ENCODE measurements around the gene CACNB4. TPM values are rescaled to one million over a fixed set of nuclear protein-coding genes. Genes with fewer than 3 reads are reported as not detected.
"Not testable (repeated sequence)": the region's sequence is repeated elsewhere in the genome, so short reads cannot be mapped to it uniquely, and the experiment has no call there.

Gene CACNB4
- total and polyA plus RNA-seq, 10 of the 15 experiments (the other 5 are each of a cell fraction or from before 2014, with no cell fraction given): 2.0 to 21.6 (median 9.3) TPM

DNA sequence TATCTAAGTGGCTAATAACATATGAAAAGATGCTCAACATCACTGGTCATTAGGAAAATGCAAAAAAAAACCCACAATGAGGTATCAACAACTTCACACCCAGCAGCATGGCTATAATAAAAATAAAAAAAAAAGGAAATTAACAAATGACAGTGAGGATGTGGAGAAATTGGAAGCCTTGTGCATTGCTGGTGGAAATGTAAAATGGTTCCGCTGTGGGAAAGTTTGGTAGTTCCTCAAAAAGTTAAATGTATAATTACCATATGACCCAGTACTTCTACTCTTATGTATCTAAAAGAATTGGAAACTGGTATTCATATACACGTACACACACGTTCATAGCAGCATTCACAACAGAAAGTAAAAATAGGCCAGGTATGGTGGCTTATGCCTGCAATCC, 15.5 kb upstream of the CACNB4 start:
- Histone ChIP-seq H3K79me2 (ENCODE audit: control insufficient read depth, insufficient read depth, low read length) (no peaks in the 10 kb centered on the region), H3K4me3 (no peak overlapping the region), H3K9ac (ENCODE audit: control insufficient read depth, insufficient read depth, low read length) (no peak overlapping the region), H3K4me2 (ENCODE audit: control insufficient read depth, insufficient read depth) (no peak overlapping the region), H3K36me3 (ENCODE audit: control insufficient read depth in 2 of 2, insufficient read depth in 2 of 2, low read length in 1 of 2) (no peaks in the 10 kb centered on the region), H3K4me1 (ENCODE audit: control insufficient read depth, insufficient read depth, low read length) (no peaks in the 10 kb centered on the region), H2AFZ (ENCODE audit: control insufficient read depth, low read depth, low read length) (no peak overlapping the region), H3K27ac (ENCODE audit: control insufficient read depth, insufficient read depth) (no peak overlapping the region), H3K9me3 (replicated peaks; ENCODE audit: control insufficient read depth, insufficient read depth, low read length) (no peaks in the 10 kb centered on the region), H3K27me3 (replicated peaks in 1 of 2; ENCODE audit: control insufficient read depth in 2 of 2, insufficient read depth in 2 of 2, low read length in 1 of 2) (no peaks in the 10 kb centered on the region), H4K20me1 (ENCODE audit: control insufficient read depth, insufficient read depth) (no peaks in the 10 kb centered on the region)
- no peak for TF ChIP-seq MEF2B (IDR thresholded peaks at IDR 0.05; ENCODE audit: partially characterized antibody, poor library complexity, severe bottlenecking)
- no peak for TF ChIP-seq NR2F1 (conservative IDR thresholded peaks at IDR 0.05)
- TF ChIP-seq HCFC1 (IDR thresholded peaks at IDR 0.05; ENCODE audit: low read length): no peak
- no peak for TF ChIP-seq BRCA1 (IDR thresholded peaks at IDR 0.05; ENCODE audit: low read depth, low read length)
- no peak for TF ChIP-seq SIX5 (IDR thresholded peaks at IDR 0.05; ENCODE audit: low read depth, low read length, severe bottlenecking)
- no peak for TF ChIP-seq PAX8 (IDR thresholded peaks at IDR 0.05)
- TF ChIP-seq CHD1 (IDR thresholded peaks at IDR 0.05; ENCODE audit: low read depth, low read length): no peak
- TF ChIP-seq, protein P1, sequence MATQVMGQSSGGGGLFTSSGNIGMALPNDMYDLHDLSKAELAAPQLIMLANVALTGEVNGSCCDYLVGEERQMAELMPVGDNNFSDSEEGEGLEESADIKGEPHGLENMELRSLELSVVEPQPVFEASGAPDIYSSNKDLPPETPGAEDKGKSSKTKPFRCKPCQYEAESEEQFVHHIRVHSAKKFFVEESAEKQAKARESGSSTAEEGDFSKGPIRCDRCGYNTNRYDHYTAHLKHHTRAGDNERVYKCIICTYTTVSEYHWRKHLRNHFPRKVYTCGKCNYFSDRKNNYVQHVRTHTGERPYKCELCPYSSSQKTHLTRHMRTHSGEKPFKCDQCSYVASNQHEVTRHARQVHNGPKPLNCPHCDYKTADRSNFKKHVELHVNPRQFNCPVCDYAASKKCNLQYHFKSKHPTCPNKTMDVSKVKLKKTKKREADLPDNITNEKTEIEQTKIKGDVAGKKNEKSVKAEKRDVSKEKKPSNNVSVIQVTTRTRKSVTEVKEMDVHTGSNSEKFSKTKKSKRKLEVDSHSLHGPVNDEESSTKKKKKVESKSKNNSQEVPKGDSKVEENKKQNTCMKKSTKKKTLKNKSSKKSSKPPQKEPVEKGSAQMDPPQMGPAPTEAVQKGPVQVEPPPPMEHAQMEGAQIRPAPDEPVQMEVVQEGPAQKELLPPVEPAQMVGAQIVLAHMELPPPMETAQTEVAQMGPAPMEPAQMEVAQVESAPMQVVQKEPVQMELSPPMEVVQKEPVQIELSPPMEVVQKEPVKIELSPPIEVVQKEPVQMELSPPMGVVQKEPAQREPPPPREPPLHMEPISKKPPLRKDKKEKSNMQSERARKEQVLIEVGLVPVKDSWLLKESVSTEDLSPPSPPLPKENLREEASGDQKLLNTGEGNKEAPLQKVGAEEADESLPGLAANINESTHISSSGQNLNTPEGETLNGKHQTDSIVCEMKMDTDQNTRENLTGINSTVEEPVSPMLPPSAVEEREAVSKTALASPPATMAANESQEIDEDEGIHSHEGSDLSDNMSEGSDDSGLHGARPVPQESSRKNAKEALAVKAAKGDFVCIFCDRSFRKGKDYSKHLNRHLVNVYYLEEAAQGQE (IDR thresholded peaks at IDR 0.05; ENCODE audit: low read depth, low read length): no peak
- no peak for TF ChIP-seq RELA (IDR thresholded peaks at IDR 0.05; ENCODE audit: borderline replicate concordance, partially characterized antibody)
- TF ChIP-seq SMC3 (IDR thresholded peaks at IDR 0.05; ENCODE audit: borderline replicate concordance, low read length): no peak
- TF ChIP-seq RAD51 (IDR thresholded peaks at IDR 0.05): no peak
- ChIA-PET CTCF (no interaction called here), RAD21 (ENCODE audit: unreplicated experiment) (no interaction called here), POLR2A (interaction anchor here (0.6 kb wide), 1 partner anchor 38 kb away, joined by 8 read pairs; no protein-coding TSS in a partner anchor), SMC1A (ENCODE audit: uncharacterized antibody, unreplicated experiment) (no interaction called here)
- DNase-seq (ENCODE audit: low read depth, low spot score) (no peak), FAIRE-seq (no peak), ATAC-seq (no peak)
- in situ Hi-C loops (cut with MboI) (no loop called here), intact Hi-C loops (cut with micrococcal nuclease; ENCODE audit: unreplicated experiment) (no loop called here)
- WGBS (ENCODE audit: insufficient coverage, insufficient replicate concordance, low lambda C conversion rate, missing lambda C conversion rate): 83% methylated on average over 3 of the region's 3 CpGs
- no TSS peak for BruUV-seq (replicated peaks)

DNA sequence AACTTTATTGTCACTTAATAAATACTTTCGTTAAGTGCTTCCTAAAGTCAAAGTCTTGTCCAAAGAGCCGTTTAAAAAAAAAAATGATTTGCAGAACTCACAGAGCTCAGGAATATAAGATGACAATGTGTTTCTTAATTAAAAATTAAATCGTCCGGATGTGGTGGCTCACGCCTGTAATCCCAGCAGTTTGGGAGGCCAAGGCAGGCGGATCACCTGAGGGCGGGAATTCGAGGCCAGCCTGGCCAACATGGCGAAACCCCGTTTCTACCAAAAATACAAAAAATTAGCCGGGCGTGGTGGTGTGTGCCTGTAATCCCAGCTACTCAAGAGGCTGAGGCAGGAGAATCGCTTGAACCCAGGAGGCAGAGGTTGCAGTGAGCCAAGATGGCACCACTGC, 8.3 kb upstream of the CACNB4 start:
- H3K9ac ChIP-seq (ENCODE audit: control insufficient read depth, insufficient read depth, low read length); H3K36me3 ChIP-seq (ENCODE audit: control insufficient read depth in 2 of 2, insufficient read depth in 2 of 2, low read length in 1 of 2); H3K27me3 ChIP-seq (replicated peaks in 1 of 2; ENCODE audit: control insufficient read depth in 2 of 2, insufficient read depth in 2 of 2, low read length in 1 of 2); CTCF ChIA-PET; H3K4me3 ChIP-seq; ATAC-seq; H3K4me1 ChIP-seq (ENCODE audit: control insufficient read depth, insufficient read depth, low read length); H3K79me2 ChIP-seq (ENCODE audit: control insufficient read depth, insufficient read depth, low read length); H3K27ac ChIP-seq (ENCODE audit: control insufficient read depth, insufficient read depth); H3K9me3 ChIP-seq (replicated peaks; ENCODE audit: control insufficient read depth, insufficient read depth, low read length); DNase-seq (ENCODE audit: low read depth, low spot score); H2AFZ ChIP-seq (ENCODE audit: control insufficient read depth, low read depth, low read length); H4K20me1 ChIP-seq (ENCODE audit: control insufficient read depth, insufficient read depth); in situ Hi-C loops (cut with MboI); POLR2A ChIA-PET; RAD21 ChIA-PET (ENCODE audit: unreplicated experiment); H3K4me2 ChIP-seq (ENCODE audit: control insufficient read depth, insufficient read depth); BruUV-seq (replicated peaks); intact Hi-C loops (cut with micrococcal nuclease; ENCODE audit: unreplicated experiment); FAIRE-seq: not testable (repeated sequence)
- SMC1A ChIA-PET (ENCODE audit: uncharacterized antibody, unreplicated experiment): interaction anchor here (0.6 to 1.2 kb wide), 2 partner anchors 24 to 26 kb away, joined by 3 read pairs; no protein-coding TSS in a partner anchor
- WGBS (ENCODE audit: insufficient coverage, insufficient replicate concordance, low lambda C conversion rate, missing lambda C conversion rate): 88% methylated on average over 9 of the region's 13 CpGs
